H1 (cell line): ENCODE results near the gene TAF10. TPM values are rescaled to one million over a fixed set of nuclear protein-coding genes. Genes with fewer than 3 reads are reported as not detected.

Experiments
- ASH2L ChIP-seq: fragments of 200-600, 300-600 bp; sonication (generic); IDR thresholded peaks from one replicate; pipeline ENCODE4 v1.7.1; 2017; ENCODE audit warnings: low read length
- CREB1 ChIP-seq: IDR thresholded peaks from 2 replicates; pipeline ENCODE4 v1.6.1; 2012; ENCODE audit warnings: inconsistent platforms
- HDAC2 ChIP-seq, 2 experiments: fragments of 300-600 bp in 1 of 2; sonication (generic) in 1 of 2; IDR thresholded peaks; 2 replicates each; pipeline ENCODE4 v1.6.1; 2011 to 2012; ENCODE audit warnings: low read depth in 2 of 2, low read length in 2 of 2, mild to moderate bottlenecking in 2 of 2, moderate library complexity in 2 of 2, borderline replicate concordance in 1 of 2, inconsistent platforms in 1 of 2
- JUND ChIP-seq: IDR thresholded peaks from 2 replicates; pipeline ENCODE4 v1.6.1; 2011; ENCODE audit warnings: mild to moderate bottlenecking, improper control_type of control experiment, low read length
- KDM5A ChIP-seq: fragments of 200-600 bp; IDR thresholded peaks from 2 replicates; pipeline ENCODE4 v1.7.1; 2012; ENCODE audit warnings: mild to moderate bottlenecking, low read length, inconsistent platforms, mixed read lengths
- NRF1 ChIP-seq: IDR thresholded peaks from 2 replicates; pipeline ENCODE4 v1.6.1; 2011; ENCODE audit warnings: mild to moderate bottlenecking, low read depth, low read length, improper control_type of control experiment
- POLR2A ChIP-seq, 2 experiments: IDR thresholded peaks; 1 replicate in 1 of 2; 2 replicates in 1 of 2; pipeline ENCODE4 v1.6.1; 2011; ENCODE audit warnings: low read depth in 2 of 2, low read length in 2 of 2, mild to moderate bottlenecking in 2 of 2; ENCODE audit errors: control extremely low read depth in 1 of 2
- RXRA ChIP-seq: IDR thresholded peaks from 2 replicates; pipeline ENCODE4 v1.6.1; 2011; ENCODE audit warnings: low read depth, mild to moderate bottlenecking, low read length, moderate library complexity; ENCODE audit not compliant: insufficient read depth
- polyA plus RNA-seq, 7 experiments: library from polyadenylated mRNA; depleted of rRNA in 3 of 7; stranded (reverse) in 5 of 7; unstranded in 2 of 7; fragments of >200 nt in 5 of 7; fragments of 200-250 nt in 2 of 7; gene quantifications; 1 replicate in 5 of 7; 2 replicates in 1 of 7; 4 replicates in 1 of 7; pipeline versions ENCODE4 v1.2.1 to v1.2.3, GENCODE V29; 2011 to 2013; ENCODE audit warnings: missing spikeins in 2 of 7, mixed read lengths in 2 of 7
- total RNA-seq: library from RNA; stranded (reverse); fragmentation: NEBNext Ultra II Directional; extraction: Animal tissue kit (Norgen Biotek cat#: 25700); gene quantifications from 2 replicates; pipeline ENCODE4 v1.2.1, GENCODE V29; 2021
- TF ChIP-seq, protein P1 (sequence below): IDR thresholded peaks from 2 replicates; pipeline ENCODE4 v1.6.1; 2012; ENCODE audit warnings: low read length, inconsistent platforms
- TF ChIP-seq, protein P2 (sequence below): IDR thresholded peaks from 2 replicates; pipeline ENCODE4 v1.6.1; 2012; ENCODE audit warnings: inconsistent platforms

The TAF10 gene
- total and polyA plus RNA-seq, 2 of the 8 experiments (the other 6 are each of a cell fraction or from before 2014, with no cell fraction given): 128 to 213 TPM

DNA sequence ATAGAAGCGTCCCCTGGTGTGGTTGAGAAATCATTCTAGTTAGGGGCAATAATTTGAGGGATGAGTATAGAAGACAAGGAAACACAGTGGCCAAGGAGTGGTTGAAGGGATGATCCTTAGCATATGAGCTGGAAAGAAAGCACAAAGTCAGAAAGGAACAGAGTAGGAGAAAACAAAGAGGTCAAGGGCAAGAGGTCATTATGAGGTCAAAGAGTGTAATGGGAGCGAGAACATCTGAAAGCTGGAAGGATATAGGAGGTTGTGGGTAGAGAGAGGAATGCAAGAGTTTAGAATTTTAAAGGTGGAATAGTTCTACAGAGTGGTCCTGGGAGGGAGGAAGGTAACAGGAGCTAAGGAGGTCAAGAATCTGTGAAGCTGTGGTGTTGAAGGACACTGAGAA, 41.6 kb upstream of the TAF10 start (continued):
- TF ChIP-seq, protein P1, sequence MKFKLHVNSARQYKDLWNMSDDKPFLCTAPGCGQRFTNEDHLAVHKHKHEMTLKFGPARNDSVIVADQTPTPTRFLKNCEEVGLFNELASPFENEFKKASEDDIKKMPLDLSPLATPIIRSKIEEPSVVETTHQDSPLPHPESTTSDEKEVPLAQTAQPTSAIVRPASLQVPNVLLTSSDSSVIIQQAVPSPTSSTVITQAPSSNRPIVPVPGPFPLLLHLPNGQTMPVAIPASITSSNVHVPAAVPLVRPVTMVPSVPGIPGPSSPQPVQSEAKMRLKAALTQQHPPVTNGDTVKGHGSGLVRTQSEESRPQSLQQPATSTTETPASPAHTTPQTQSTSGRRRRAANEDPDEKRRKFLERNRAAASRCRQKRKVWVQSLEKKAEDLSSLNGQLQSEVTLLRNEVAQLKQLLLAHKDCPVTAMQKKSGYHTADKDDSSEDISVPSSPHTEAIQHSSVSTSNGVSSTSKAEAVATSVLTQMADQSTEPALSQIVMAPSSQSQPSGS: no peak
- TF ChIP-seq JUND (no peak), ASH2L (no peak), HDAC2 (IDR thresholded peaks at IDR 0.05; ENCODE audit: borderline replicate concordance in 1 of 2, low read depth in 2 of 2, low read length in 2 of 2) (no peak), CREB1 (no peak), NRF1 (no peak), RXRA (no peak), KDM5A (no peak), POLR2A (IDR thresholded peaks at IDR 0.05; ENCODE audit: control extremely low read depth in 1 of 2, low read depth in 2 of 2, low read length in 2 of 2) (no peak)
- TF ChIP-seq, protein P2, sequence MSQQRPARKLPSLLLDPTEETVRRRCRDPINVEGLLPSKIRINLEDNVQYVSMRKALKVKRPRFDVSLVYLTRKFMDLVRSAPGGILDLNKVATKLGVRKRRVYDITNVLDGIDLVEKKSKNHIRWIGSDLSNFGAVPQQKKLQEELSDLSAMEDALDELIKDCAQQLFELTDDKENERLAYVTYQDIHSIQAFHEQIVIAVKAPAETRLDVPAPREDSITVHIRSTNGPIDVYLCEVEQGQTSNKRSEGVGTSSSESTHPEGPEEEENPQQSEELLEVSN: no peak
- TF ChIP-seq, all 59 proteins: peak for 0
